Esophagus muscularis mucosa (tissue), 3 donors: ENCODE measurements around the gene MTRF1L.

Source experiments
- EP300 ChIP-seq: sonication (generic); formaldehyde crosslinking; IDR thresholded peaks from one replicate; pipeline ENCODE4 v1.6.1; 2017; ENCODE audit warnings: antibody characterized with exemption
- TF ChIP-seq, protein P1 (sequence below), 3 experiments: fragments of 200-600 bp in 2 of 3; fragments of 450-650 bp in 1 of 3; sonication (generic) in 2 of 3; IDR thresholded peaks; one replicate each; pipeline ENCODE4 v1.5.1; 2017 to 2019; ENCODE audit warnings: antibody characterized with exemption in 3 of 3, mild to moderate bottlenecking in 2 of 3, moderate library complexity in 1 of 3

DNA sequence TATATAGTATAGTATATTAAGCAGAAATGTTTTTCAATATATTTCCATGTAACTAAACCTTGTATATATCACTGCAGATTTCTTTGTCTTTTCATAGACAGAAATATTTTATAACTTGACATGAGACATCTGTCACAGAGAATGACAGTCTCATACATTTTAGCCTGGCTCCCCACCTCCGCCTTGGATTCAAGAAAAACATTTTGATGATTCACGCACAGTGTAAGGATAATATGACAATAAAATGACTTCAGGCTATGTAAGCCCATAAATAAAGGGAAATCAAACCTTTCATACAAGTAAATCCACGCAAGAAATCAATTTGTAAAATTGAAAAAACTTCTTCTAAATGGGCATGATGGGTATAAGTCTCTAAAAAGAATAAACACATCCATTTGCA lies 56.0 kb downstream of the MTRF1L start:
- TF ChIP-seq, protein P1, sequence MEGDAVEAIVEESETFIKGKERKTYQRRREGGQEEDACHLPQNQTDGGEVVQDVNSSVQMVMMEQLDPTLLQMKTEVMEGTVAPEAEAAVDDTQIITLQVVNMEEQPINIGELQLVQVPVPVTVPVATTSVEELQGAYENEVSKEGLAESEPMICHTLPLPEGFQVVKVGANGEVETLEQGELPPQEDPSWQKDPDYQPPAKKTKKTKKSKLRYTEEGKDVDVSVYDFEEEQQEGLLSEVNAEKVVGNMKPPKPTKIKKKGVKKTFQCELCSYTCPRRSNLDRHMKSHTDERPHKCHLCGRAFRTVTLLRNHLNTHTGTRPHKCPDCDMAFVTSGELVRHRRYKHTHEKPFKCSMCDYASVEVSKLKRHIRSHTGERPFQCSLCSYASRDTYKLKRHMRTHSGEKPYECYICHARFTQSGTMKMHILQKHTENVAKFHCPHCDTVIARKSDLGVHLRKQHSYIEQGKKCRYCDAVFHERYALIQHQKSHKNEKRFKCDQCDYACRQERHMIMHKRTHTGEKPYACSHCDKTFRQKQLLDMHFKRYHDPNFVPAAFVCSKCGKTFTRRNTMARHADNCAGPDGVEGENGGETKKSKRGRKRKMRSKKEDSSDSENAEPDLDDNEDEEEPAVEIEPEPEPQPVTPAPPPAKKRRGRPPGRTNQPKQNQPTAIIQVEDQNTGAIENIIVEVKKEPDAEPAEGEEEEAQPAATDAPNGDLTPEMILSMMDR (IDR thresholded peaks at IDR 0.05) = no peak
- TF ChIP-seq EP300 = no peak
